Endothelial cell of umbilical vein (primary cell): ENCODE results near the gene HIVEP3.

Experiments
- JUN ChIP-seq: IDR thresholded peaks from 2 replicates; pipeline ENCODE4 v1.6.1; 2011; ENCODE audit warnings: borderline replicate concordance, low read depth; ENCODE audit not compliant: insufficient read length, insufficient read depth
- MAX ChIP-seq: IDR thresholded peaks from 2 replicates; pipeline ENCODE4 v1.6.1; 2011; ENCODE audit not compliant: insufficient read depth, insufficient read length
- MYC ChIP-seq: IDR thresholded peaks from one replicate; pipeline ENCODE4 v1.6.1; 2011; ENCODE audit warnings: mild to moderate bottlenecking, low read depth, low read length
- POLR2A ChIP-seq: IDR thresholded peaks from 2 replicates; pipeline ENCODE4 v1.6.1; 2012; ENCODE audit warnings: low read depth, mild to moderate bottlenecking, control low read depth, low read length
- POLR2AphosphoS5 ChIP-seq: IDR thresholded peaks from 2 replicates; pipeline ENCODE4 v1.6.1; 2012; ENCODE audit warnings: low read depth, mild to moderate bottlenecking, control low read depth, low read length, moderate library complexity; ENCODE audit not compliant: insufficient read depth
- TF ChIP-seq, protein P1 (sequence below), 2 donors: IDR thresholded peaks; 1 replicate in 1 of 2; 2 replicates in 1 of 2; pipeline ENCODE4 v1.5.1; 2011; ENCODE audit warnings: low read length in 2 of 2, mild to moderate bottlenecking in 2 of 2, moderate library complexity in 2 of 2, control low read depth in 1 of 2, inconsistent platforms in 1 of 2, low read depth in 1 of 2; ENCODE audit not compliant: insufficient read depth in 1 of 2; ENCODE audit errors: extremely low read depth in 1 of 2

DNA sequence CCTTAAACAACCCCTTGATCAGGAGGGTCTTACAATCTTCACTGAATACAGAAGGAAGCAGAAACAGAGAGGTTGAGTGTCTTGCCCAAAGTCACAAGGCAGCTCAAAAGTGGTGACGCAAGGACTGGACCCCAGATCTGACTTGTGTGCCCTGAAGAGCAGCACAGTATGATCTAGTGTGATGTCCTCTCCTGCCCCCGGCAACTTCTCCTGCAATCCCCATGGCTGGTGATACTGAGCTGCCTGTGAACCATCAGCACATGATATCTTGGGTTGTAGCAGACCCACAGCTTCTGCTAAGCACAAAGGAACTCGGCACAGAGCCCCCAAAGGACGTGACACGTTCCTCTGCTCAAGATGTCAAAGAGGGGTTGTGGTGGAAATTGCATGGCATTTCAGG is 383.0 kb downstream of the HIVEP3 start:
- TF ChIP-seq, protein P1, sequence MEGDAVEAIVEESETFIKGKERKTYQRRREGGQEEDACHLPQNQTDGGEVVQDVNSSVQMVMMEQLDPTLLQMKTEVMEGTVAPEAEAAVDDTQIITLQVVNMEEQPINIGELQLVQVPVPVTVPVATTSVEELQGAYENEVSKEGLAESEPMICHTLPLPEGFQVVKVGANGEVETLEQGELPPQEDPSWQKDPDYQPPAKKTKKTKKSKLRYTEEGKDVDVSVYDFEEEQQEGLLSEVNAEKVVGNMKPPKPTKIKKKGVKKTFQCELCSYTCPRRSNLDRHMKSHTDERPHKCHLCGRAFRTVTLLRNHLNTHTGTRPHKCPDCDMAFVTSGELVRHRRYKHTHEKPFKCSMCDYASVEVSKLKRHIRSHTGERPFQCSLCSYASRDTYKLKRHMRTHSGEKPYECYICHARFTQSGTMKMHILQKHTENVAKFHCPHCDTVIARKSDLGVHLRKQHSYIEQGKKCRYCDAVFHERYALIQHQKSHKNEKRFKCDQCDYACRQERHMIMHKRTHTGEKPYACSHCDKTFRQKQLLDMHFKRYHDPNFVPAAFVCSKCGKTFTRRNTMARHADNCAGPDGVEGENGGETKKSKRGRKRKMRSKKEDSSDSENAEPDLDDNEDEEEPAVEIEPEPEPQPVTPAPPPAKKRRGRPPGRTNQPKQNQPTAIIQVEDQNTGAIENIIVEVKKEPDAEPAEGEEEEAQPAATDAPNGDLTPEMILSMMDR (IDR thresholded peaks at IDR 0.05; ENCODE audit: extremely low read depth in 1 of 2, insufficient read depth in 1 of 2, low read depth in 1 of 2, low read length in 2 of 2), result no peak
- TF ChIP-seq POLR2A (no peak), JUN (no peak), MYC (no peak), MAX (no peak), POLR2AphosphoS5 (no peak)
